ENCODE results near the gene KLC4.

Gene KLC4

DNA sequence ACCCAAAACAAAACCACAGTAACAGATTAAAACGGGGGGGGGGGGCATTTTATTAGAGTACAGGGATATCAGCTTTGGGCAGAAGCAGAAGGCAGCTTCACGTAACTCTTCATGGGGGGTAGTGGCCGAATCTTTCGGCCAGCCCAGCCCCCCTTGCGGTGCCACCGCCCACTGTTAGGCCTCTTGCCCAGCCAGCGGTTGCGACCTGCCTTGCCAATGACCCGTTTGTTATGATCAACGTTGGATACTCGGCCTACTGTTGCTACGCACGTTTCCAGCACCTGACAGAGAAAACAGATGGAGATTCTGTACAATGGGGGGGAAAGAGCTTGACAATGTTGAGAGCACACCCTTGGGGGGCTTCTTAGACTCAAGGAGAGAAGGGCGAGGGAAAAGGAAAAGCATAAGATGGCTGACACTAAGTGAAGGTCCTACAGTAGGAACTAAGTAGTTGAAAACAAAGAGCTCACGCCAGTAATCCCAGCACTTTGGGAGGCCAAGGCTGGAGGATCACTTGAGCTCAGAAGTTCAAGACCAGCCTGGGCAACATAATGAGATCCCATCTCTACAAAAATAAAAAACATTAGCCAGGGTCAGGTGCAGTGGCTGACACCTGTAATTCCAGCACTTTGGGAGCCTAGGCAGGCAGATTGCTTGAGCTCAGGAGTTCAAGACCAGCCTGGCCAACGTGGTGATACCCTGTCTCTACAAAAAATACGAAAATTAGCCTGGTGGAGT is 5.1 kb upstream of the KLC4 start:
- peak overlapping the region; percentile 57 for H2BK120ac ChIP-seq (ENCODE audit: insufficient read depth, low read length, poor library complexity)

DNA sequence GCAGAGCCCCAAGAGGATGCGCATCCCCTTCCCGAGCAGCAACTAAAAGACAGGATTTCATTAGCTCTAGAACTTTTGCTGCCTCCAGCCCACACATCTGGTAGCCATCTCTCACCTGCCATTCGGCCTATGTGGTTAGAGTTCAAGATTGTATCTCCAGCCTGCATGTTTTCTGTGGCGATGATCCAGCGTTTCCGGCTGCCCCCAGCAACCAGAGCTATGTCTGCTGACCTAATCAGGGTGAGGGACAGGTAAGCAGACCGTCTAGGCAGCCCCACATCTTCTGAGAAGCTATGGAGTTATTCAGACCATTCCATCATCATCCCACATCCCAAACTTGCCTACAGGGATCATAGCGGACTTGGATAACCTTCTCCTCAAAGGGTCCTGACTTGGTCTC is 3.5 kb upstream of the KLC4 start:
- no peak overlapping the region for H3K18ac ChIP-seq (ENCODE audit: low read length)
- peak overlapping the region; percentile 48 for H3K27ac ChIP-seq (ENCODE audit: low read depth, low read length)
- no peak overlapping the region for H4K91ac ChIP-seq (ENCODE audit: low read depth, low read length)
- H2BK5ac ChIP-seq (ENCODE audit: low read depth, low read length, poor library complexity) = peak overlapping the region; percentile 22
- DNase-seq = peak; percentile 95 to 96
- H2BK12ac ChIP-seq (ENCODE audit: low read length) = no peak overlapping the region
- H3K27me3 ChIP-seq (ENCODE audit: insufficient read depth, low read length) = no peaks in the 10 kb centered on the region
- no peak overlapping the region for H2AK5ac ChIP-seq (ENCODE audit: low read length)
- peak overlapping the region; percentile 5 for H3K4me2 ChIP-seq (ENCODE audit: low read length)
- no peak overlapping the region for H4K12ac ChIP-seq (ENCODE audit: low read depth, low read length)
- no peak overlapping the region for H2BK120ac ChIP-seq (ENCODE audit: insufficient read depth, low read length, poor library complexity)
- H3K9ac ChIP-seq (ENCODE audit: low read length) = no peak overlapping the region
- H3K79me2 ChIP-seq (ENCODE audit: control insufficient read depth, insufficient read depth, low read length, poor library complexity) = peaks cover 12% of the 10 kb centered on the region
- no peak overlapping the region for H3K4ac ChIP-seq (ENCODE audit: low read depth, low read length)
- peaks cover 10 to 19% of the 10 kb centered on the region in 2 experiments for H3K36me3 ChIP-seq (ENCODE audit: control insufficient read depth in 1 of 2, insufficient read depth in 2 of 2, low read length in 2 of 2)
- H4K8ac ChIP-seq (ENCODE audit: low read depth, low read length) = no peak overlapping the region
- no peak overlapping the region for H3K14ac ChIP-seq (ENCODE audit: low read length)
- H3K4me1 ChIP-seq (ENCODE audit: control insufficient read depth in 1 of 2, insufficient read depth in 2 of 2, low read length in 2 of 2) = peaks cover 25 to 45% of the 10 kb centered on the region in 2 experiments
- no CpG with 5 or more reads among the region's 8 CpGs for WGBS (ENCODE audit: extremely low coverage, insufficient coverage, insufficient read length)
- peaks cover 23% of the 10 kb centered on the region for H3K79me1 ChIP-seq (ENCODE audit: low read length)
- H2AFZ ChIP-seq (ENCODE audit: insufficient read depth, low read length, poor library complexity) = no peak overlapping the region
- no peak overlapping the region for H3K23ac ChIP-seq (ENCODE audit: low read length)
- no peak overlapping the region for H3K4me3 ChIP-seq (ENCODE audit: low read depth, low read length)
- H3K9me3 ChIP-seq (ENCODE audit: insufficient read depth, low read depth, low read length) = no peaks in the 10 kb centered on the region

More for the DNA sequence above, 5.1 kb upstream of the KLC4 start:
- H3K4ac ChIP-seq (ENCODE audit: low read depth, low read length) = peak overlapping the region; percentile 74
- peaks cover 10% of the 10 kb centered on the region for H3K79me2 ChIP-seq (ENCODE audit: control insufficient read depth, insufficient read depth, low read length, poor library complexity)
- no peaks in the 10 kb centered on the region for H3K9me3 ChIP-seq (ENCODE audit: insufficient read depth, low read depth, low read length)
- H4K91ac ChIP-seq (ENCODE audit: low read depth, low read length) = peak overlapping the region; percentile 85
- peaks cover 23 to 33% of the 10 kb centered on the region in 2 experiments for H3K36me3 ChIP-seq (ENCODE audit: control insufficient read depth in 1 of 2, insufficient read depth in 2 of 2, low read length in 2 of 2)
- H3K4me3 ChIP-seq (ENCODE audit: low read depth, low read length) = no peak overlapping the region
- no peak for DNase-seq
- no CpG with 5 or more reads among the region's 17 CpGs for WGBS (ENCODE audit: extremely low coverage, insufficient coverage, insufficient read length)
- peaks cover 12% of the 10 kb centered on the region for H3K79me1 ChIP-seq (ENCODE audit: low read length)
- H3K27ac ChIP-seq (ENCODE audit: low read depth, low read length) = peak overlapping the region; percentile 57
- peaks cover 21 to 43% of the 10 kb centered on the region in 2 experiments for H3K4me1 ChIP-seq (ENCODE audit: control insufficient read depth in 1 of 2, insufficient read depth in 2 of 2, low read length in 2 of 2)
- H2BK12ac ChIP-seq (ENCODE audit: low read length) = peak overlapping the region; percentile 89
- H2AK5ac ChIP-seq (ENCODE audit: low read length) = peak overlapping the region; percentile 99
- H3K4me2 ChIP-seq (ENCODE audit: low read length) = peak overlapping the region; percentile 72
- H3K14ac ChIP-seq (ENCODE audit: low read length) = peak overlapping the region; percentile 65
- no peaks in the 10 kb centered on the region for H3K27me3 ChIP-seq (ENCODE audit: insufficient read depth, low read length)
- H2BK5ac ChIP-seq (ENCODE audit: low read depth, low read length, poor library complexity) = peak overlapping the region; percentile 8
- H2AFZ ChIP-seq (ENCODE audit: insufficient read depth, low read length, poor library complexity) = peak overlapping the region; percentile 73
- H3K9ac ChIP-seq (ENCODE audit: low read length) = no peak overlapping the region
- H3K18ac ChIP-seq (ENCODE audit: low read length) = peak overlapping the region; percentile 70
- peak overlapping the region; percentile 20 for H4K12ac ChIP-seq (ENCODE audit: low read depth, low read length)
- peak overlapping the region; percentile 91 for H4K8ac ChIP-seq (ENCODE audit: low read depth, low read length)
- no peak overlapping the region for H3K23ac ChIP-seq (ENCODE audit: low read length)

DNA sequence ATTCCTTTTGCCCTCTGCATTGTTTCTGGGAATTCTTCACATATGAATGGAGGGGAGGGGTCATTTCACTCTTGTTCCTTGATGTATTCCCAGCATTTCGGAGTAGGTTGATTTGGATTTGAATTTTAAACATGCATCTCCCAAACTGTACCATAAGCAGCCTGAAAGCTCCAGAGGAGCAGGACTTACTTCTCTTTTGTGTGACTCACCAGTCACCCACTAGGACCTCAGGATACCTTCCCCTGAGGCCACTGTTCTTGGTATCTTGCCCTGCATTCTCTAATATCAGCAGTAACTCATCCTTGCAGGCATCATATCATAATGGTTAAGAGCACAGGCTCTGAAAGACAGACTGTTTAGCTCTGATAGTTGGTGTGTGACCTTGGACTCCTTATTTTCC is 900 bp upstream of the KLC4 start:
- H3K27ac ChIP-seq (ENCODE audit: low read depth, low read length) = no peak overlapping the region
- peak overlapping the region; percentile 73 for H3K9ac ChIP-seq (ENCODE audit: low read length)
- peaks cover 15% of the 10 kb centered on the region for H3K79me1 ChIP-seq (ENCODE audit: low read length)
- no peak overlapping the region for H3K23ac ChIP-seq (ENCODE audit: low read length)
- H4K91ac ChIP-seq (ENCODE audit: low read depth, low read length) = no peak overlapping the region
- no peak overlapping the region for H3K14ac ChIP-seq (ENCODE audit: low read length)
- no peak overlapping the region for H4K12ac ChIP-seq (ENCODE audit: low read depth, low read length)
- no peaks in the 10 kb centered on the region for H3K9me3 ChIP-seq (ENCODE audit: insufficient read depth, low read depth, low read length)
- H2BK12ac ChIP-seq (ENCODE audit: low read length) = no peak overlapping the region
- DNase-seq = peak in 1 of 2 donors; percentile 42
- no peaks in the 10 kb centered on the region for H3K27me3 ChIP-seq (ENCODE audit: insufficient read depth, low read length)
- H3K4me1 ChIP-seq (ENCODE audit: control insufficient read depth in 1 of 2, insufficient read depth in 2 of 2, low read length in 2 of 2) = peaks cover 17 to 25% of the 10 kb centered on the region in 2 experiments
- H2BK5ac ChIP-seq (ENCODE audit: low read depth, low read length, poor library complexity) = no peak overlapping the region
- no CpG with 5 or more reads among the region's 1 CpG for WGBS (ENCODE audit: extremely low coverage, insufficient coverage, insufficient read length)
- H2BK120ac ChIP-seq (ENCODE audit: insufficient read depth, low read length, poor library complexity) = no peak overlapping the region
- no peak overlapping the region for H2AFZ ChIP-seq (ENCODE audit: insufficient read depth, low read length, poor library complexity)
- no peak overlapping the region for H2AK5ac ChIP-seq (ENCODE audit: low read length)
- H3K18ac ChIP-seq (ENCODE audit: low read length) = no peak overlapping the region
- H3K79me2 ChIP-seq (ENCODE audit: control insufficient read depth, insufficient read depth, low read length, poor library complexity) = peaks cover 5% of the 10 kb centered on the region
- H3K36me3 ChIP-seq (ENCODE audit: control insufficient read depth in 1 of 2, insufficient read depth in 2 of 2, low read length in 2 of 2) = peaks cover 7 to 16% of the 10 kb centered on the region in 2 experiments
- no peak overlapping the region for H4K8ac ChIP-seq (ENCODE audit: low read depth, low read length)
- H3K4ac ChIP-seq (ENCODE audit: low read depth, low read length) = peak overlapping the region; percentile 34
- H3K4me2 ChIP-seq (ENCODE audit: low read length) = peak overlapping the region; percentile 91
- H3K4me3 ChIP-seq (ENCODE audit: low read depth, low read length) = no peak overlapping the region

DNA sequence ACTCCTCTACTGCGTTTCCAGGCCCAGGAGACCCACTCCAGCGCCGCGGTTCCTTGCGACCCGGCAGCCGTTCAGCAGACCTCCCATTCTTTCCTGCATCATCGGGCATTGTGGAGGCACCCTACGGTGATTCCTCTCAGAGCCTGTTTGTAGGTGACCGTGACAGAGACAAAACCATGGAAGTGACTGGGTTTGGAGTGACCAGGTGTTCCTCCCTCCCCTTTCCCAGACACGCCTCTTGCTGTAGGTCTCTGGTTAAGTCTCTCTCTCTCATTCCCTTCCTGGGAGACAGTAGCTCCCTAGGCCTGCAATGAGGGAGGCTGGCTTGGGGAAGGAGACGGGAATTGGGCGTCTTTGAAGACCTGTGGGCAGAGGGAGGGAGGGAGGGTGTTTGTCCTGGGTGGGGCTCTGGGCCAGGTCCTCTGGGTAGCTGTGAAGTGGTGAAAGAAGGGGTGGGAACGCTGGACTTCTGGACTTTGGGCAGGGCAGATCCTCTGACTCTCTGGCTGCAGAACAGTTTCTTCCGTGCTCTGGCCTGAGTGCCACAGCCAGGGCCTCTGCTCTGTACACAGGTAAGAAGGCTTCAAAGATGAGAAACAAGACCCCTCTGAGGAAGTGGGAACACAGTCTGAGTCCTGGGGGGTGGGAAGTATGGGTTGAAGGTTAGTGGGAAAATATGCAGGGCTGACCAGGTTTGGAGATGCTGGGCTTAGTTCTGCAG is 763 bp downstream of the KLC4 start:
- H2BK12ac ChIP-seq (ENCODE audit: low read length) = peak overlapping the region; percentile 16
- peak overlapping the region; percentile 30 for H3K4ac ChIP-seq (ENCODE audit: low read depth, low read length)
- H3K18ac ChIP-seq (ENCODE audit: low read length) = peak overlapping the region; percentile 50
- H3K4me2 ChIP-seq (ENCODE audit: low read length) = peak overlapping the region; percentile 85
- H3K79me1 ChIP-seq (ENCODE audit: low read length) = peaks cover 14% of the 10 kb centered on the region
- peak; percentile 41 to 60 for DNase-seq
- H3K9me3 ChIP-seq (ENCODE audit: insufficient read depth, low read depth, low read length) = no peaks in the 10 kb centered on the region
- peak overlapping the region; percentile 83 for H4K91ac ChIP-seq (ENCODE audit: low read depth, low read length)
- peaks cover 4% of the 10 kb centered on the region for H3K79me2 ChIP-seq (ENCODE audit: control insufficient read depth, insufficient read depth, low read length, poor library complexity)
- peak overlapping the region; percentile 49 for H2BK5ac ChIP-seq (ENCODE audit: low read depth, low read length, poor library complexity)
- H3K9ac ChIP-seq (ENCODE audit: low read length) = peak overlapping the region; percentile 60
- H3K23ac ChIP-seq (ENCODE audit: low read length) = no peak overlapping the region
- peak overlapping the region; percentile 49 for H2AK5ac ChIP-seq (ENCODE audit: low read length)
- peaks cover 11 to 18% of the 10 kb centered on the region in 2 experiments for H3K4me1 ChIP-seq (ENCODE audit: control insufficient read depth in 1 of 2, insufficient read depth in 2 of 2, low read length in 2 of 2)
- peak overlapping the region; percentile 80 for H4K8ac ChIP-seq (ENCODE audit: low read depth, low read length)
- no CpG with 5 or more reads among the region's 15 CpGs for WGBS (ENCODE audit: extremely low coverage, insufficient coverage, insufficient read length)
- H2AFZ ChIP-seq (ENCODE audit: insufficient read depth, low read length, poor library complexity) = peak overlapping the region; percentile 70
- H3K14ac ChIP-seq (ENCODE audit: low read length) = peak overlapping the region; percentile 85
- peak overlapping the region; percentile 56 for H4K12ac ChIP-seq (ENCODE audit: low read depth, low read length)
- no peaks in the 10 kb centered on the region for H3K27me3 ChIP-seq (ENCODE audit: insufficient read depth, low read length)
- peak overlapping the region; percentile 77 for H3K4me3 ChIP-seq (ENCODE audit: low read depth, low read length)
- peaks cover 7 to 18% of the 10 kb centered on the region in 2 experiments for H3K36me3 ChIP-seq (ENCODE audit: control insufficient read depth in 1 of 2, insufficient read depth in 2 of 2, low read length in 2 of 2)
- H3K27ac ChIP-seq (ENCODE audit: low read depth, low read length) = peak overlapping the region; percentile 90
- peak overlapping the region; percentile 65 for H2BK120ac ChIP-seq (ENCODE audit: insufficient read depth, low read length, poor library complexity)
